Activated CD4-positive, alpha-beta T cell treated with anti-CD3 and anti-CD28 coated beads for 1 hour (primary cell): Measurements from ENCODE around the gene SLC24A1.

Source experiments
- DNase-seq: peaks from one replicate; pipeline ENCODE4 v3.0.0-alpha.2; 2020

SLC24A1 gene

DNA sequence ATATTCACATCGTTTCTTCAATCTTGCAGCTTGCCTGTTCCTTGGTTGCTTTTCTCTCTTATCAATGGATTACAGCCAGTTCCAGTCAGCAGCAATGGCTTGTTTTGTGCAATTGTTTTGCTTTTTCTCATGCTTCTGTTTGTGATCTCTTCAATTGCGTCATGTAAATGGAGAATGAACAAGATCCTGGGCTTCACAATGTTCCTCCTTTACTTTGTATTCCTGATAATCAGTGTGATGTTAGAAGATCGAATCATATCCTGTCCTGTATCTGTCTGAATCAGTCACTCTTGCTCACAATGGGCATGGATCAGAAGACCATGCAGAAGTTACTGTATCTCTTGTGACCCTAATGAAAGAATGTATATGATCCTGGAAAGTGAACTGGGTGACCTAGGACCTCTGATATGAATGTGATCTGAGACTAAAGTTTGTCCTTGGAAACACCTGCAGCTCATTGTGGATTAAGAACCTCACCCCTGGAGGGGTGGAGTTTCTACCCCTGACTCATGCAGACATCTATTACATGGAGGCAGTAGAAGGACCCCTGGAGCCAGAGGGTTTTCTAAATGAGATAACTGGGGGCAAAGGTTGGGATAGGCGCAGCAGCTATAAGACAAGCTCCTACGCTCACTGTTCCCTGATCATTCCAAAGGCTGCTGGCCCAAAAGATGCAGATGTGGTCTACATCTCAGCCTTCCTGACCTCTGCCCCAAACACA, 32.2 kb downstream of the SLC24A1 start:
- DNase-seq = no peak

DNA sequence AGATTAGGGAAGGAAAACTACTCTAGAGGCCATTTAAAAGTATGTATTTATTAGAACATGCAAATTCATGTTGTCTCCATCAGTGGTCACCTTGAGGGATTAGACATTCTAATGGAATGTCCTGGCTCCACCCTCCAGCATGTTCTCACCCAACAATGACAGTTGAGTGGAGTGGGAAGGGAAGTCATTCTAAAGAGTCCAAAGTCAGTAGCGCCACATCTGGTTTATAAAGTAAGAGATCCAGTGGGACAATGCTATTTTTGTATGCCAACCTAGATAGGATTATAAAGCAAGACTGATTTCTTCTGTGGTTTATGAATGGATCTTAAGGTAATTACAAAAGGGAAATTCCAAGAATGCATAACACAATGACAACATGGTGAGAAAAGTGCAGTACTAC, 33.3 kb downstream of the SLC24A1 start:
- DNase-seq = no peak

DNA sequence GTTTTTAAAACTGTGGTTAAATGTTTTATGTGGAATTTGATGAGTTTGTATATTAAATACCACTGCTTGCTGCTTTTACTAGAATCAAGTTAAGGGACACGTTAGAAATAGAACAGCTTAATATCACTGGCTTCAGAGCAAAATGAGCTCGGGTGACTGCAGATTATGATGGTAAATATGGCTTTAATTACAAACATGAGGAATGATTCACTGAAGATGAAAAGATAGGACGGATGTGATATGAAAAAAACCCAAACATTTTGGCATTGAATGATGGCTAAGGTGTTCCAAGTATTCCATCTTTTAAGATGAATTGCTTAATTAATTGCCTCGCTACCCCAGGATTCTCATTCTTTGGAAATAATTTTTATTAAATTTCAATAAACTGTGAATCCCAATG, 33.7 kb downstream of the SLC24A1 start:
- DNase-seq = no peak

DNA sequence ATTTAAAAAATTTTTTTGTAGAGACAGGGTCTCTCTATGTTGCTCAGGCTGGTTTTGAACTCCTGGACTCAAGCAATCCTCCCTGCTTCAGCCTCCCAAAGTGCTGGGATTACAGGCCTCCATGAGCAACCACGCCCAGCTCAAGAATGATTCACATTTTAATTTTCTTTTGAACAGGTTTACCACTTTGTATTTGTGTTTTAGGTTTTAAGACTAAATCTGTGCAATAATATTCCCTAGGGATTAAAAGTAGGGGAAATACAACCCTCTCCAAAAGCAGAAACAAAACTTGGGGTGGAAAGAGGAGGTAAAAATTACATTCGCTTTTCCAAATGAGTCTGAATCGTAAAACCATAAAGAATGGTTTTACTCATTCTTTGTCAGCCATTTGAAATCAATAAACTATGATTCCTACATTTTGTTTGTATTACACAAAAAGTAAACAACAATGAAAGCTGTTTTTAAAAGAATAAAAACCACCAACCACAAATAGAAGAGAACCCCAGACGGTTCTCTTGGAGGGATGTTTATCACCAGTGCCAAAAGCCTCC, 37.8 kb downstream of the SLC24A1 start:
- DNase-seq = no peak

DNA sequence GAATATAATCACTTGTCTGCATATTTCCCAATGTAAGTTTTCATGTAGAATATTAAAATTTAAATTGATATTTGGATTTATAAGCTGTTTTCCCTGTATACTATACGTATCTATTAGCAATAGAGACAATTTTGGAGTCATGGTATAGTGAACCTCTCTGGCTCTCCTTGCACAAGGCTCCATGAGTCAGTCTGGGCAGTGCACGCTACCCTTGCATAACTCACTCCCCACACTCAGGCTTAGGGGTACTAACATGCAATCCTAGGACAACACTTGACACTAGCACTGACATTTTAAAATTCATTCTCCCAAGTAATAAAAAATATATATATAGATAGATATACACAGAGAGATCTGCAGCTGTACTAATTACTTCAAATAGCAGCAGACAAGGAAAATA, 39.2 kb downstream of the SLC24A1 start:
- DNase-seq = no peak

DNA sequence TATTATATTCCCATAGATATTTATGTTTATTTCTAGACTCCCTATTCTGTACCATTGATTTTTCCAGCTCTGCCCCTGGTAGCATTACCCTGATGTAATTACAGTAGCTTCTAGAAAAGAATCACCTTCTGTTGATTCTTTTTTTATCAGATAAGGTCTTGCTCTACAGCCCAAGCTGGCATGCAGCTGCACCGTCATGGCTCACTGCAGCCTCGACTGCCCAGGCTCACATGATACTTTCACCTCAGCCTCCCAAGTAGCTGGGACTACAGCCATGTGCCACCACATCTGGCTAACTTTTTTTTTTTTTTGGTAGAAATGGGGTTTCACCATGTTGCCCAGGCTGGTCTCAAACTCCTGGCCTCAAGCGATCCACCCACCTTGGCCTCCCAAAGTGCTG, 41.8 kb downstream of the SLC24A1 start:
- DNase-seq = no peak

DNA sequence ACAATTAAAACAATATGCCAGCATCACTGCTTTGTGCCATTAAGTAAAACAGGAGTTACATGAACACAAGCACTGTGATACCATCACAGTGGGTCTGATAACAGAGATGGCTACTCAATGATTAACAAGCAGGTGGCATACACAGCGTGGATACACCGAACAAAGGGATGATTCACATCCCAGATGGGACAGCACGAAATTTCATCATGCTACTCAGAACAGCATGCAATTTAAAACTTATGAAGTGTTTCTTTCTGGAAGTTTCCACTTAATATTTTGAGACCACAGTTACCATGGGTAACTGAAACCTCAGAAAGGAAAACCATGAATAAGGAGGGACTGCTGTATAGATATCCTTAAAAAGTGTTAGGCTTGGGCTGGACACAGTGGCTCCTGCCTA, 44.5 kb downstream of the SLC24A1 start:
- no peak for DNase-seq

DNA sequence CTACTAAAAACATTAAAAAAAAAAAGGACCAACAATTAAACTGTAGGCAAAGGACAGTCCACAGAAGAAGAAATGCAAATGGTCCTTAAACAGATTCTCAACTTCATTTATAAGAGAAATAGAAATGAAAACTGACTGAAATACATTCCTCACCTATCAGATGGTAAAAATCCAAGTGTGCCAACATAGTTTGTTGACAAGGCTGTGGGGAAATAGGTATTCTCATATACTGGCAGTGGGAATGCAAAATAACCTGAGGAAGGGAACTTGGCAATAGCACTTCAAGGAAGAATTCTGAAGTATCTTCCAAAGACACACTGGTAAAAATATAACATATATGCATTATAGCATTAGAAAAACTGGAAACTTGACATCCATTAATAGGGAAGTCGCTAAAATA, 53.8 kb downstream of the SLC24A1 start:
- DNase-seq = no peak

DNA sequence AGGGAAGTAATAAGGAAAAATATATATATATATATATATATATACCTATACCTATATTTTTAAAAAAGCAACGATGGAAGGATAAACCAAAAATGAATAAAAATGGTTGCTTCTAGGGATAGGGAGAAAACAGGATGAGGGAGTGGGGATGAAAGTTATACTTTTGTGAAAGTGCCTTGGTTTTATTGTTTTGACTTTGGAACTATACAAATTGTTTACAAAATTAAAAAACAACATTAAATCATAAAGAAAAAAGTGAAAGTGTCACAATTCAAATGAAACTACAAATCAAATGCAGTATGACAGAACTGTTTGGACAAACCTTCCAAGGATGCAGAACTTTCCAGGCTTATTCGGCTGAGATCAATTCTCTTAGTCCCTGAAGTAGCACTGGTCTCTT, 54.4 kb downstream of the SLC24A1 start:
- no peak for DNase-seq

DNA sequence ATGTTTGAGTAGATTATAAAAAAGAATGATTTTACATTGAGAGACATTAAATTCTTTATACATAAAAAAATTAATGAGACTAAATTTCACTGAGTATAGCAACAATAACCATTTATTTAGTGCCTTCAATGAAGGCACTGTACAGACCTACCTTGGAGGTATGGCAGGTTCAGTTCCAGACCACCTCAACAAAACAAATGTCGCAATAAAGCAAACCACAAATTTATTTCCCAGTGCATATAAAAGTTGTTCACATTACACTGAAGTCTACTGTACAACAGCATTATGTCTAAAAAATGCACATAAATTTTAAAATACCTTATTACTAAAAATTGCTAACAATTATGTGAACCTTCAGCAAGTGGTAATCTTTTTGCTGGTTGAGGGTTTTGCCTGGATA, 58.8 kb downstream of the SLC24A1 start:
- no peak for DNase-seq

DNA sequence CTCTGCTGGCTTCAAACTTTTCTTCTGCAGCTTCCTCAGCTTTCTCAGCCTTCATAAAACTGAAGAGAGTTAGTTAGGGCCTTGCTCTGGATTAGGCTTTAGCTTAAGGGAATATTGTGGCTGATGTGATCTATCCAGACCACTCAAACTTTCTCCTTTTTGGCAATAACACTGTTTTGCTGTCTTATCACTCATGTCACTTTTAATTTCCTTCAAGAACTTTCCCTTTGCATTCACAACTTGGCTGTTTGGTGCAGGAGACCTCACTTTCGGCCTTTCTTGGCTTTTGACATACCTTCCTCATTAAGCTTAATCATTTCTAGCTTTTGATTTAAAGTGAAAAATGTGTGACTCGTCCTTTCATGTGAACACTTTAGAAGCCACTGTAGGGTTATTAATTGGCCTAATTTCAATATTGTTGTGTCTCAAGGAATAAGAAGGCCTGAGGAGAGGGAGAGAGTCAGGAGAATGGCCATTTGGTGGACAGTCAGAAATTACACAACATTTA, 60.7 kb downstream of the SLC24A1 start:
- DNase-seq = no peak

DNA sequence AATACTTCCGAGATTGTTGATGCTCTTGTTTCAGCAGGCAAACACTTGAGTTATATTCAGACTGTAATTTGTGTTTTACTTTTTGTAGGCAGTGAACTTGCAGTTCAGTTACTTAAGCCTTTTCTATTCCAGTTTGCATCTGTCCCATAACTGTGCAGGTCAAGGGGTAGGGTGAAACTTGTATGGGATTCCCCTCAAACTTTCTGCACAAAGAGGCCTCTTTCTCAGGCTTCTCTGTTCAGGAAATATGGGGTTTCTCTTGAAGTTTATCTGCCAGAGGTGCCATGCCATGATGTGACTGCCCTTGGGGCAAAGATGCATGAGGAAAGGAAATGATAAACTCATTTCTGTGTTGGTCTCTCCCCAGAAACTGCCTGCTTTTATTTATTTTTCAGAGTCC, 66.7 kb downstream of the SLC24A1 start:
- no peak for DNase-seq

DNA sequence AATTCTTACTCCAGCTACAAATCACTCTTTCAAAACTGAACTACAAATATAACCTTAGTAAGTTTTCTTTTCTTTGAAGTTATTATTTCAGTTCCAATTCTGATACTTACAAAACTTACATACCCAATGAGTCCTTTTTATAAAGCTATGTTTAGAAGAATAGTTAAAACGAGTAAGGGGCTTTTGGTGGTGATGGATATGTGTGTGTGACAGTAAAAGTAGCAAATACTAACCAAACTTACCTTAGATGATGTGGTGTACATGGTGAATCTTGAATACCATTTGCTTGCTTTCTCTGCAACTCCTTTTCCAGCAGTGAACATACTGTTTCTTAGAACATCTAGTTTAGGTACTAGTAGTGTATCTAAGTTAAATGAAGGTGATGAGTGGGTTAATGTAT, 68.4 kb downstream of the SLC24A1 start:
- no peak for DNase-seq

DNA sequence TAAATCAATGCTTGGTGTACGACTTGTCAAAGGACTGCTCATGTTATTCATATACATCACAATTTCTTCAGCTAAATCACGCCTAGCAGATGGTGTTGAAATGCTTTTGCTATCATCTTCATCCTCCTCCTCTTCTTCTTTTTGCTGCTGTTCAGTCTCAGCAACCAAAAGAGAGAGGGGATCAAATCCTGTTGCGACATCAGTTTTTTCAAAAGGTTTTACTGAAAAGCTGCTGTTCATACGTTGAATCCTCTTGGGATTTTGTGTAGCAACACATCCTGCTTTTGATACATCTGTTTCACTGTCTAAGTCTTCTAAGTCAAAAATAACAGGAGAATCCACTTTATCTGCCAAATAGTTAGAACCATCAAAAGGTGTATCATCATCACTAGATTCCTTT, 69.0 kb downstream of the SLC24A1 start:
- no peak for DNase-seq

DNA sequence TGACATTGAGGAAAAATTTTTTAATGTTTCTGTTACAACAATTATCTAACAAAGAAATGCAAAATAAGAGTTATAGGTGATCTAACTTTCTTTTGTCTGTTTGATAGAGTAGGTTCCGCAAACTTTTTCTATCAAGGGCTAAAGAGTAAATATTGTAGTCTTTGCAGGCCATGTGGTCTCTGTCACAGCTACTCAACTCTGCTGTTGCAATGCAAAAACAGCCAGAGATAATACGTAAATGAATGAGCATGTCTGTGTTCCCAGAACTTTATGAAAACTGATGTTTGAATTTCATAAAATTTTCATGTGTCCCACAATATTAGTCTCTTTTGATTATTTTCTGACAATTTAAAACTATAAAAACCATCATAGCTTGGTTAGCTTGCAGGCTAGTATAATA, 73.3 kb downstream of the SLC24A1 start:
- DNase-seq = no peak
